Sigmoid colon (tissue), 7 donors: Measurements from ENCODE around the gene ZFP69B. TPM values are rescaled to one million over a fixed set of nuclear protein-coding genes. Genes with fewer than 3 reads are reported as not detected.

Experiments used
- DNase-seq: peaks from one replicate; pipeline ENCODE4 v3.0.0-alpha.2; 2019
- H3K27ac ChIP-seq, 4 donors: fragments of 200-600 bp; sonication (generic); one replicate each; pipeline ENCODE4 v1.5.1; 2016 to 2019; ENCODE audit warnings: mild to moderate bottlenecking in 1 of 4
- H3K27me3 ChIP-seq, 3 donors: fragments of 200-600 bp; sonication (generic); one replicate each; pipeline ENCODE4 v1.5.1; 2019; ENCODE audit warnings: mild to moderate bottlenecking in 1 of 3
- H3K36me3 ChIP-seq, 4 donors: fragments of 200-600 bp; sonication (generic); one replicate each; pipeline ENCODE4 v1.5.1; 2016 to 2019
- H3K4me1 ChIP-seq, 4 donors: fragments of 200-600 bp; sonication (generic); one replicate each; pipeline ENCODE4 v1.5.1; 2017 to 2019
- H3K4me3 ChIP-seq, 4 donors: fragments of 200-600 bp; sonication (generic); one replicate each; pipeline ENCODE4 v1.5.1; 2017 to 2019; ENCODE audit warnings: mild to moderate bottlenecking in 2 of 4, moderate library complexity in 1 of 4
- H3K9me3 ChIP-seq, 4 donors: fragments of 200-600 bp in 3 of 4; sonication (generic) in 3 of 4; one replicate each; pipeline versions ENCODE4 v1.5.1 to v1.6.1; 2013 to 2019
- CTCF ChIP-seq, 4 experiments: fragments of 450-650 bp in 3 of 4; fragments of 200-600 bp in 1 of 4; IDR thresholded peaks; one replicate each; pipeline ENCODE4 v1.5.1; 2016 to 2019; ENCODE audit warnings: antibody characterized with exemption in 4 of 4, mild to moderate bottlenecking in 3 of 4, moderate library complexity in 2 of 4
- EP300 ChIP-seq, 4 donors: sonication (generic); formaldehyde crosslinking; IDR thresholded peaks; one replicate each; pipeline ENCODE4 v1.6.1; 2017; ENCODE audit warnings: antibody characterized with exemption in 4 of 4
- POLR2A ChIP-seq, 2 donors: fragments of 450-650 bp; IDR thresholded peaks; one replicate each; pipeline ENCODE4 v1.6.1; 2016; ENCODE audit warnings: antibody characterized with exemption in 2 of 2, mild to moderate bottlenecking in 2 of 2, moderate library complexity in 2 of 2
- POLR2AphosphoS5 ChIP-seq, 4 donors: sonication (generic); formaldehyde crosslinking; IDR thresholded peaks; one replicate each; pipeline ENCODE4 v1.6.1; 2017; ENCODE audit warnings: antibody characterized with exemption in 4 of 4
- WGBS, 2 donors: extraction: QIAGEN DNeasy Blood & Tissue Kit; methylation state at CpG; one replicate each; pipeline ENCODE4 v1.1.7; 2013; 5-methylcytosine and 5-hydroxymethylcytosine counted together
- intact Hi-C: fragments of 100-400 bp; cut with DNase I; formaldehyde crosslinking; loops from one replicate; pipeline ENCODE4 v1.15.1; 2023
- polyA plus RNA-seq, 3 donors: library from polyadenylated mRNA; stranded (reverse); fragments of 200-250 nt; gene quantifications; one replicate each; pipeline ENCODE4 v1.2.3, GENCODE V29; 2013
- total RNA-seq, 4 donors: library from RNA; depleted of rRNA; stranded (reverse); fragments of >200 nt; gene quantifications; one replicate each; pipeline ENCODE4 v1.1.0, GENCODE V29; 2016
- donor health status: healthy with polysubstance abuse.
- donor health status: Bipolar disorder and iron deficiency.
- donor health status: healthy.

ZFP69B gene
- total and polyA plus RNA-seq, 7 donors = 0.14 to 1.8 (median 0.85) TPM; not detected in 1

GRCh38 chr1:40438391-40439015, 11.8 kb upstream of the ZFP69B start:
- DNase-seq = no peak
- Histone ChIP-seq H3K36me3 (no peaks in the 10 kb centered on the region), H3K27me3 (no peaks in the 10 kb centered on the region), H3K27ac (no peak overlapping the region), H3K4me3 (no peak overlapping the region), H3K4me1 (no peaks in the 10 kb centered on the region), H3K9me3 (no peaks in the 10 kb centered on the region)
- TF ChIP-seq EP300 (IDR thresholded peaks at IDR 0.05) = no peak
- TF ChIP-seq POLR2AphosphoS5 (IDR thresholded peaks at IDR 0.05) = no peak
- TF ChIP-seq POLR2A (IDR thresholded peaks at IDR 0.05) = no peak
- TF ChIP-seq CTCF (IDR thresholded peaks at IDR 0.05) = peak in 3 of 4 experiments; percentile 24 to 44 (median 32)
- WGBS, 2 donors = 64% methylated on average over 3 of the region's 3 CpGs
- intact Hi-C loops = no loop called here

- no peak for DNase-seq
- no peaks in the 10 kb centered on the region for H3K9me3 ChIP-seq
- H3K4me3 ChIP-seq = no peak overlapping the region
- H3K4me1 ChIP-seq = no peaks in the 10 kb centered on the region
- H3K27ac ChIP-seq = no peak overlapping the region
- 83 to 91% methylated on average over 5 of the region's 5 CpGs for WGBS, 2 donors
- H3K27me3 ChIP-seq = no peaks in the 10 kb centered on the region
- H3K36me3 ChIP-seq = no peaks in the 10 kb centered on the region
- TF ChIP-seq POLR2AphosphoS5 (IDR thresholded peaks at IDR 0.05) = no peak
- no peak for TF ChIP-seq POLR2A (IDR thresholded peaks at IDR 0.05)
- no peak for TF ChIP-seq EP300 (IDR thresholded peaks at IDR 0.05)
- no peak for TF ChIP-seq CTCF (IDR thresholded peaks at IDR 0.05)
- intact Hi-C loops = no loop called here
These were observed 11.0 kb upstream of the ZFP69B start for GRCh38 chr1:40439247-40439646.

- 20 to 50% methylated on average over 22 of the region's 22 CpGs for WGBS, 2 donors
- Histone ChIP-seq H3K27ac (peak overlapping the region; percentile 80 to 91 (median 82)), H3K27me3 (no peaks in the 10 kb centered on the region), H3K4me1 (peaks cover 0 to 10% (median 8%) of the 10 kb centered on the region in 4 donors), H3K36me3 (no peaks in the 10 kb centered on the region), H3K4me3 (peak overlapping the region; percentile 60 to 81 (median 68)), H3K9me3 (no peaks in the 10 kb centered on the region)
- no peak for DNase-seq
- intact Hi-C loops = no loop called here
- TF ChIP-seq POLR2A (IDR thresholded peaks at IDR 0.05) = no peak
- no peak for TF ChIP-seq EP300 (IDR thresholded peaks at IDR 0.05)
- no peak for TF ChIP-seq CTCF (IDR thresholded peaks at IDR 0.05)
- no peak for TF ChIP-seq POLR2AphosphoS5 (IDR thresholded peaks at IDR 0.05)
These were observed 390 bp downstream of the ZFP69B start for GRCh38 chr1:40450495-40451237.

- H3K36me3 ChIP-seq = peaks cover 0 to under 1% (median 0%) of the 10 kb centered on the region in 4 donors
- H3K27ac ChIP-seq = no peak overlapping the region
- peaks cover 0 to 3% (median 2%) of the 10 kb centered on the region in 4 donors for H3K9me3 ChIP-seq
- no peak for DNase-seq
- intact Hi-C loops = no loop called here
- TF ChIP-seq POLR2A (IDR thresholded peaks at IDR 0.05) (no peak), POLR2AphosphoS5 (IDR thresholded peaks at IDR 0.05) (no peak), EP300 (IDR thresholded peaks at IDR 0.05) (no peak), CTCF (IDR thresholded peaks at IDR 0.05) (no peak)
- H3K4me3 ChIP-seq = no peak overlapping the region
- H3K4me1 ChIP-seq = peaks cover 0 to 10% (median 8%) of the 10 kb centered on the region in 4 donors
- H3K27me3 ChIP-seq = no peaks in the 10 kb centered on the region
- 93 to 96% methylated on average over 1 of the region's 1 CpG for WGBS, 2 donors
These were observed 936 bp downstream of the ZFP69B start for GRCh38 chr1:40451238-40451585.
